NB4 (cell line): Measurements from ENCODE around the gene BTBD19.
"Not testable (repeated sequence)": the region's sequence is repeated elsewhere in the genome, so short reads cannot be mapped to it uniquely, and the experiment has no call there.

Experiments used
- DNase-seq: peaks from one replicate; pipeline ENCODE4 v3.0.0; 2010; ENCODE audit warnings: low read depth
- H3K4me3 ChIP-seq: one replicate; pipeline ENCODE4 v1.5.1; 2011; ENCODE audit warnings: mild to moderate bottlenecking, low read depth, low read length, moderate library complexity
- CTCF ChIP-seq: IDR thresholded peaks from one replicate; pipeline ENCODE4 v1.5.1; 2012; ENCODE audit warnings: low read depth, low read length
- MAX ChIP-seq: IDR thresholded peaks from 2 replicates; pipeline ENCODE4 v1.6.1; 2011; ENCODE audit warnings: low read depth, low read length
- MYC ChIP-seq: IDR thresholded peaks from 2 replicates; pipeline ENCODE4 v1.6.1; 2011; ENCODE audit warnings: low read depth, low read length
- POLR2A ChIP-seq: IDR thresholded peaks from 2 replicates; pipeline ENCODE4 v1.6.1; 2011; ENCODE audit warnings: mild to moderate bottlenecking; ENCODE audit not compliant: insufficient read length; ENCODE audit errors: extremely low read depth

BTBD19 gene

DNA sequence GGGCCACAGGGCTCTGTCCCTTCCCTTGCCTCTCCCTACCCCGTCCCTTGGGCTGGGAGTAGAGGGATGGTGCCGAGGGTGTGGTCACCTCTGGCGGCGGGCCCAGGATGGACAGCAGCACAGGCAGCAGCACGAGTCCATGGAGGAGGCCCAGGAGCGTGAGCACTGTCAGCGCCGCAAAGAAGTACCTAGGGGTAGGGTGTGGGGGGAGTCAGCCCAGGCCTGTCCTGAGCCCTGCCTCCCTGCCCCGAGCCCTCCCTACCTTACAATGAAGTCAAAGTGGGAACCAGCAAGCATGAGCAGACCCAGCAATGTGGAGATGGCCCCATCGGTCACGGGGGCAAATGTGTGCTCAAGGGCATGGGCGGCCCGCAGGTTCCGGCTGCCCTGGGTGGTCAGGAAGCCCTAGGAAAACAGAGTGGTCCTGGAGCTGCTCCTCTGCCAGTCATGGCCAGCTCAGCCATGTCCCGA is 14.7 kb downstream of the BTBD19 start:
- TF ChIP-seq CTCF: no peak
- no peak for TF ChIP-seq POLR2A
- no peak for TF ChIP-seq MAX
- no peak for TF ChIP-seq MYC
- no peak for DNase-seq
- H3K4me3 ChIP-seq: no peak overlapping the region

DNA sequence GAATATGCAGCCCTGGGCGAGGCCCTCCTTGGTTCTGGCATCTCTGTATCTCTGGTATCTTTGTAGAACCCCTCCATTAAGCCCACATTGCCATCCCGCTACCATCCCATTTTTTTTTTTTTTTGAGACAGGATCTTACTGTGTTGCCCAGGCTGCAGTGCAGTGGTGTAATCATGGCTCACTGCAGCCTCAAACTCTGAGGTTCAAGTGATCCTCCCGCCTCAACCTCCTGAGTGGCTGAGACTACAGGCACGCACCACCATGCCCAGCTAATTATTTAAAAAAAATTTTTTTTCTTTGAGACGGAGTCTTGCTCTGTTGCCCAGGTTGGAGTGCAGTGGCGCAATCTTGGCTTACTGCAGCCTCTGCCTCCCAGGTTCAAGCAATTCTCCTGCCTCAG is 16.1 kb downstream of the BTBD19 start:
- H3K4me3 ChIP-seq, DNase-seq: not testable (repeated sequence)

DNA sequence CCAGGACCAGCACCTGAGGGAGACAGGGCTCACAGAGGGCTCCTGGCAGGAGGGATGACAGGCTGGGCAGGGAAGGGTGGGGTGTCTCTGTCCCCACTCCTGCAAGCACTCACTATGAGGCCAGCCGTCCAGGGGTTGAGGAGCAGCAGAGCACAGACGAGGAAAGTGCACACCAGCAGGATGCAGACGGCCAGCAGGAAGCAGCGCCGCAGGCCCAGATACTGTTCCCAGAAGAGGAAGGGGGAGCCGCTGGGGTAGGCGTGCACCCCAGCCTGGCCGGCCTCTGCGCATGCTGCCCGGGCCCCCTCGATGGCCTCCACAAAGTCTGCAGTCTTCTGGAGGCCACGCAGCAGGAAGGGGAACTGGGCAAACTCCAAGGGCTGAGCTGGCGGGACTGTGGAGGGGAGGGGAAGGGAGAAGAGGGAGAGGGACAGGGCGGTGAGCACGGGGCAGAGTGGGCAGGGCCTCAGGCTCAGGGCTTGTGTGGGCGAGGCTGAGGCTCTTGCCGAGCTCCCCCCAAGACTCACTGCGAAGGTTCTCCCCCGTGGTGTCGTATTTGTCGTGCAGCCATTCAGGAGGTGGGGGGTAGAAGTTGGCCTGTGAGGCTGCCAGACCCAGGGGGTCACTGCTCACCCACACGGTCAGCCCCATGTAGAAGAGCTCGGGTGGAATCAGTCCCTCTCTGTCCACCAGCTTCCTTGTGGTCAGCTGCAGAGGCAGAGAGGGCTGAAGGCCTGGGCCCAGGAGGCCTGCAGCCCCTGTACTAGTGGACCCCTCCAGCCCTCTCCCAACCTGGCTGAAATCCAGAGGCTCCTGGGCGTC is 18.3 kb downstream of the BTBD19 start:
- peak; percentile 31 for DNase-seq
- TF ChIP-seq MAX (no peak), CTCF (no peak), POLR2A (no peak)
- H3K4me3 ChIP-seq: no peak overlapping the region

DNA sequence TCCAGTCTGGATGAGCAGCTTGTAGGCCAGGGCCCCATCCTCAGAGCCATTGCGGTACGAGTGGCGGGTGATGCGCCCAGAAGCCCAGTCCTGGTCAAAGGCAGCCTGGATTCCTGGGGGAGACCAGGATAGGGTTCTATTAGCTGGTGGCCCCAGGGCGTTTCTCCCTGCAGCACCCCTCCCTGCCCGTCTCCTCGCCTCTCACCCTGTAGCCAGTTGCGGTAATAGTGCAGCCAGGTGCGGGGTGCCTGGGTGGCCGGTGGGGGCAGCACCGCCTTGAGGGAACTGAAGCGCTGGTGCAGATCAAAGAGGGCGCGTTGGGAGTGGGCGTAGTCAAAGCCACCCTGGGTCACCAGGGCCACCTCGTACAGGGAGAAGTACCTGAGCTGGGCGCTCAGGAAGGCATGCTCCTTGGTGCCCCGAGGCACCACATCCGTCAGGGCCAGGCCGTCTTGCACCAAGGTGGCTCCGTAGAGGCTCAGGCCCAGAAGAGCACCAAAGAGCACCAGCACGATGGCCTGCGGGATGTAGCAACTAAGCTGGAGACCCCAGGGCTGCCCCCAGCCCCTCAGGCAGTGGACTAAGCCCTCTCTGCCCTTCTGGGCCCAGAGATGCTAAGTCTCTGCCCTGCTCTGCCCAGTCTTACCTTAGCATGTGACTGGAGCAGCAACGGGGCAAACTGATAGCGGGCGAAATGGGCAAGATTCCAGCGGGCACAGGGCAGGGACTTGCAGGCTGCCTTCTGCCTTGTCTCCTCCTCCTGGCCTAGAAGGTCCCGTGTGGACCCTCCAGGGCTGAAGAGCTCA is 19.1 kb downstream of the BTBD19 start:
- no peak for TF ChIP-seq CTCF
- no peak for TF ChIP-seq MYC
- TF ChIP-seq POLR2A: no peak
- no peak for TF ChIP-seq MAX

DNA sequence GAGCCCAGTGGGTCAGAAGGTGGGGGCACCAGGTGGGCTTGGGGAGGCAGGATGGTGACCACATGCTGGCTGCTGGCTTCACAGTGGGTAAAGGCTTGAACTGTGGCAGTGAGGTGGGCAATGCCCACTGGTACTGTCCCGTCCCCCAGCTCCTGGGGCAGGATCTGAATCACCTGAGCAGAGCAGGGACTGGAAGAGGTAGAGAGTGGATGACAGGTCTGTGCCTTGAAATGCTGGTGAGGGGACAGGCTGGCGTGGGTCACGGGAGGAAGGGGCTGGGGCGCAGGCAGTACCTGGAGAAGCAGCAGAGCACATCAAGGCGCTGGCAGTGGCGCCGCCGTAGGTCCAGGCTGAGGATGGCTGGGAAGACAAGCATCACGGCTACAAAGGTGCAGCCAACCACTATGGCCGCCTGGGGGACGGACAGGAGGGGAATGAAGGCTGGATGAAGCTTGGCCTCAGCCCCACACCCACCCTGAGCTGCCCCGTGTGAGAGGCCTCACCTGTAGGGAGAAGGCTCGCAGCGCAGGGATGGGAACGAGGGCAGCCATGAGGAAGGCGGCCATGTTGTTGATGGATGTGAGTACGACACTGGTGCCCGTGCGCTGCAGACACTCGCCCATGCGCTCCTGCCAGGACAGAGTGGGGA is 19.8 kb downstream of the BTBD19 start:
- DNase-seq: no peak
- no peak for TF ChIP-seq CTCF
- TF ChIP-seq POLR2A: no peak
- no peak for TF ChIP-seq MYC
- TF ChIP-seq MAX: no peak
- H3K4me3 ChIP-seq: no peak overlapping the region

More for the DNA sequence above, 19.1 kb downstream of the BTBD19 start:
- no peak for DNase-seq
- H3K4me3 ChIP-seq: no peak overlapping the region
